GM21576 (cell line): ENCODE results near the gene ISM1.

Experiments used
- ATAC-seq: cut with Tn5 transposase; IDR thresholded peaks from one replicate; pipeline ENCODE4 v1.9.1; 2021; ENCODE audit warnings: mild to moderate bottlenecking, moderate library complexity; ENCODE audit not compliant: unreplicated experiment

The ISM1 gene

GRCh38 chr20:13220904-13221297 lies at the start of gene ISM1:
TSS of gene ISM1 (plus strand) at chr20:13221274. CDS start at chr20:13221777, 503 bp downstream.
- no peak for ATAC-seq

DNA sequence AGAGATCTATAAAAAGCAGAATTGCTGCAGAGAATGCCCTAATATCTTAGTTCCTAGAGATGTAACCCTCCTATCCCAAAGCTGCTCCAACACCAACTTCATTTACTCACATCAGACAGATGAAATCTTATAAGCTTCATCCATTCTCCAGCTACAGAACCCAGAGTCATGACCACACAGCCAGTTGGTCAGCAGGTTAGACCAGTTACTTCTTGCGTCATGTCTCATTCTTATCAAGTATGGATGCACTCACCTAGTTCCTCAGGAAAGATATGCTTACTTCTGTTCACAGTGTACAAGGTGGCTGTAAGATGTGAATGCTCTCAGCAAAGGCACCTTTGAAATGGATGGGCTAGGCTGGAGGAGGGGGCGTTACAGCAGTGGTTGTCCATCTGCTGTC lies 47.9 kb upstream of the ISM1 start:
- no peak for ATAC-seq

DNA sequence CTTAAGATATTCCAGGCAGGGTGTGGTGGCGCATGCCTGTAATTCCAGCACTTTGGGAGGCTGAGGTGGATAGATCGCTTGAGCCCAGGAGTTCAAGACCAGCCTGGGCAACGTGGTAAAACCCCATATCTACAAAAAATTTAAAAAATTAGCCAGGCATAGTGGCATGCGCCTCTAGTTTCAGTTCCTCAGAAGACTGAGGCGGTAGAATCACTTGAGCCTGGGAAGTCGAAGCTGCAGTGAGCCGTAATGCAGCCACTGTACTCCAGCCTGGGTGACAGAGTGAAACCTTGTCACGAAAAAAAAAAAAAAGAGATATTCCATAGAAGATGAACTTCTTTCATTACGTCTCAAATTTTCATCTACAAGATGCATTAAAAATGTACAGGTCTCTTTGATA lies 46.7 kb upstream of the ISM1 start:
- peak; percentile 77 for ATAC-seq

- no peak for ATAC-seq
These were observed 39.8 kb upstream of the ISM1 start for GRCh38 chr20:13180986-13181889.

DNA sequence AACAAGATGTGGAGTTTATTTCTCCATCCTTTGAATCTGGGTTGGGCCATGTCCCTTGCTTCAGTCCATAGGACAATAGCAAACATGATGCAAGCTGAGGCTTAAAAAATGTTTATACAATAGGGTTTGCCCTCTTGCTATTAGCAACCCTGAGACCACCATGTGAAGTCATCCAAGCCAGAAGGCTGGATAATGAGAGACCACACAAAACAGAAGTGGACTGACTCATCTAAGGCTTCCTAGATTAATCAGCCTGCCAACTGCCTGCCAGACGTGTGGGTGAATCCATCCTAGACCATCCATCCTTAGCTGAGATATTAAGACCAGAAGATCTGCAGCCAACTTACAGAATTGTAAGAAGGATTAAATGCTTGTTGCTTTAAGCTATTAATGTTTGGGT lies 38.1 kb upstream of the ISM1 start:
- no peak for ATAC-seq

- ATAC-seq, result no peak
These were observed 34.9 kb upstream of the ISM1 start for GRCh38 chr20:13186043-13186774.

DNA sequence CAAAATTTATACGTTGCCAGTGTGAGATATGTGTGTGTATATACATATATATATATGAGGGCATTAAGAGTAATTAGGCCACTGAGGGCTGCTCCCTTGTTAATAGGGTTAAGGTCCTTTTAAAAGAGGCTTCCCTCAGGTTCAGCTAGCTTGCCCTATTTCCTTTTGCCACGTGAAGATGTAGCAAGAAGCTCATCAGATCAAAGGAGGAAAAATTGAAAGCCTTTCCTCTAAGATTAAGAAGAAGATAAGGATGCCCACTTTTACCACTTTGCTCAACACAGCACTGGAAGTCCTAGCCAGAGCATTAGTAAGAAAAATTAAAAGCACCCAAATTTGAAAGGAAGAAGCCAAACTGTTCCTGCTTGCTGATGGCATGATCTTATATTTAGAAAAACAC lies 33.2 kb upstream of the ISM1 start:
- no peak for ATAC-seq

DNA sequence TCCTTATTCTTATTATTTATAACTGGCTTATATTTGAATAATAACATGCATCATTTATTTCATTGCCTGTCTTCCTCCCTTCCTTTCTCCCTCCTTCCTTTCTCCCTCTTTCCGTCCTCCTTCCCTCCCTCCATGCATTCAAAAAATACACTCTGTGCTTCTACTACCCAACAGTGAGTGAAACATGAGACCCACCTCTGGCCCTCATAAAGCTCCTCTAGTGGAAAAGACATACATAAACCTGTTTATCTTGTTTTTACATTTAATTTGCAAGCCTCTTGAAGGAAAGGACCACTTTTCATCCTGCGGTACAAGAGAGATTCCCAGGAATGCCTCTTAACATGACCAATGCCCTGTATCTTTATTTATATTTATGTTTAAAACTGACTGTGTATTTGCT lies 21.8 kb upstream of the ISM1 start:
- no peak for ATAC-seq

GRCh38 chr20:13200767-13201500 lies 20.1 kb upstream of the ISM1 start:
- ATAC-seq, result no peak

- no peak for ATAC-seq
These were observed 18.5 kb upstream of the ISM1 start for GRCh38 chr20:13202565-13202964.

GRCh38 chr20:13205425-13205824 lies 15.6 kb upstream of the ISM1 start:
- no peak for ATAC-seq

- ATAC-seq, result no peak
These were observed 15.1 kb upstream of the ISM1 start for GRCh38 chr20:13205848-13206434.

- ATAC-seq, result no peak
These were observed 14.1 kb upstream of the ISM1 start for GRCh38 chr20:13207016-13207415.

GRCh38 chr20:13211956-13212618 lies 9.0 kb upstream of the ISM1 start:
- no peak for ATAC-seq

GRCh38 chr20:13212750-13213149 lies 8.3 kb upstream of the ISM1 start:
- ATAC-seq, result no peak

GRCh38 chr20:13213335-13213734 lies 7.7 kb upstream of the ISM1 start:
- no peak for ATAC-seq

- no peak for ATAC-seq
These were observed 4.5 kb upstream of the ISM1 start for GRCh38 chr20:13216533-13216932.

GRCh38 chr20:13219327-13220193 lies 1.5 kb upstream of the ISM1 start:
- ATAC-seq, result no peak

DNA sequence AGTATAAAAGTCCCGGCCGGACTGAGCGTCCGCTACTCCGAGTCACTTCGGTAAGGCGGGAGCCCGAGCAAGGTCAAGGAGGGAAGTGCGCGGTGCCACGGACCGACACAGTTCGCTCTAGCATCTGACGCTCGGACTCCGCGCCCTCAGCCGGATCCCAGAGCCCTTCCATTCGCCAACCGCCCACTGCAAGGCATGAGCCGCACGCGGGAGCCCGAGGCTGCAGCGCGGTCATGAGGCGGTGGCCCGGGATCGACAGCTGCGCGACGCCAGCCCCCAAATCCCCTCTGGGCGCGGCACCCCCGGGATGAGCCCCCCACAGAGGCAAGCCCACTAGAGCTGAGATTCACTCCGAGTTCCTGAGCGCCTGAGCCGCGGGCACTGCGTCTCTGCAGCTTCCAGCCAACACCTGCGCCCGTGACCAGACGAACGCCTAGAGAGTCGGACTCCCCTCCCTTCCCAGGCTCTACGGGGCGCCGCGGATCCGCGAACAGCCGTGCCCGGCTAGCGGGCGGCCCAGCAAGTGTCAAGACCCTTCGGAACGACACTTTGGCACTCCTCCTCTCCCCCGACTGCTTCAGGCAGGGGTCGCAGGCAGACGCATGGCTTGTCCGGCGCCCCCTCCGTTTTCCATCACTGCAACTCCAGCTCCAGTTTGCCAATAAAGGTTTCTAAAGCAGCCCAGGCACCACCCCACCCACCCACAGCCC lies 725 bp upstream of the ISM1 start:
- no peak for ATAC-seq
